ENCODE results near the gene NRBF2. TPM values are rescaled to one million over a fixed set of nuclear protein-coding genes. Genes with fewer than 3 reads are reported as not detected.
A peak's percentile ranks its signal among the peaks of the same experiment; 100 is the strongest.

NRBF2 gene
- total RNA-seq, 4 donors from 2014 or later, result 12.2 to 16.6 (median 14.7) TPM

DNA sequence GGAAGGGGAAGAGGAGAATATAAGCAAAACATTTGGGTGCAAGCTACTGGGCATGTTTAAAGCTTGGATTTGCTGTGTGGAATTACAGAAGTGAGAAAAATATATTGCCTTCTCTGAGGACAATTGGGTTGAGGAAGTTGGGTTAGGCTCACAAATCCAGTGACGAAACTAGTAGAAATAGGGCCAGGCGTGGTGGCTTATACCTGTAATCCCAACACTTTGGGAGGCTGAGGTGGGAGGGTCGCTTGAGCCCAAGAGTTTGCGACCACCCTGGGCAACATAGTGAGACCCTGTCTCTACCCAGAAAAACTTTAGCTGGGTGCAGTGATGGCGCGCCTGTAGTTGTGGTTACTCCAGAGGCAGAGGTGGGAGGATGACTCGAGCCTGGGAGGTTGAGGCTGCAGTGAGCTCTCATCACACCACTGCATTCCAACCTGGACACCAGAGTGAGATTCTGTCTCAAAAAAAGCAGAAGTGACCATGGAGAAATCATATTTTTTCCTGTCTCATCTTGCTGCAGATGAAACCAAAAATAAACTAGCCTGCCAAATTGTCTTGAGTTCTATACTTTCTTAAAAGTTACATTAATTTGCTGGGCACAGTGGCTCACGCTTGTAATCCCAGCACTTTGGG lies 22.4 kb downstream of the NRBF2 start:
- intact Hi-C loops (cut with DNase I), result loop anchor here (10.0 kb wide), 1 partner anchor 561 kb away; no protein-coding TSS in a partner anchor
- H3K4me3 ChIP-seq, result no peak overlapping the region
- no peak overlapping the region for H3K27ac ChIP-seq
- WGBS, 2 donors, result 84 to 92% methylated on average over 8 of the region's 8 CpGs
- no peak for TF ChIP-seq POLR2A (IDR thresholded peaks at IDR 0.05)
- TF ChIP-seq, protein P1, sequence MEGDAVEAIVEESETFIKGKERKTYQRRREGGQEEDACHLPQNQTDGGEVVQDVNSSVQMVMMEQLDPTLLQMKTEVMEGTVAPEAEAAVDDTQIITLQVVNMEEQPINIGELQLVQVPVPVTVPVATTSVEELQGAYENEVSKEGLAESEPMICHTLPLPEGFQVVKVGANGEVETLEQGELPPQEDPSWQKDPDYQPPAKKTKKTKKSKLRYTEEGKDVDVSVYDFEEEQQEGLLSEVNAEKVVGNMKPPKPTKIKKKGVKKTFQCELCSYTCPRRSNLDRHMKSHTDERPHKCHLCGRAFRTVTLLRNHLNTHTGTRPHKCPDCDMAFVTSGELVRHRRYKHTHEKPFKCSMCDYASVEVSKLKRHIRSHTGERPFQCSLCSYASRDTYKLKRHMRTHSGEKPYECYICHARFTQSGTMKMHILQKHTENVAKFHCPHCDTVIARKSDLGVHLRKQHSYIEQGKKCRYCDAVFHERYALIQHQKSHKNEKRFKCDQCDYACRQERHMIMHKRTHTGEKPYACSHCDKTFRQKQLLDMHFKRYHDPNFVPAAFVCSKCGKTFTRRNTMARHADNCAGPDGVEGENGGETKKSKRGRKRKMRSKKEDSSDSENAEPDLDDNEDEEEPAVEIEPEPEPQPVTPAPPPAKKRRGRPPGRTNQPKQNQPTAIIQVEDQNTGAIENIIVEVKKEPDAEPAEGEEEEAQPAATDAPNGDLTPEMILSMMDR (IDR thresholded peaks at IDR 0.05), result no peak
- no peak for DNase-seq
- H3K9me3 ChIP-seq, result no peaks in the 10 kb centered on the region
- H3K4me1 ChIP-seq, result peaks cover 0 to 4% (median 0%) of the 10 kb centered on the region in 3 donors
- no peaks in the 10 kb centered on the region for H3K27me3 ChIP-seq
- H3K36me3 ChIP-seq, result peaks cover 0 to 51% (median 5%) of the 10 kb centered on the region in 3 donors

DNA sequence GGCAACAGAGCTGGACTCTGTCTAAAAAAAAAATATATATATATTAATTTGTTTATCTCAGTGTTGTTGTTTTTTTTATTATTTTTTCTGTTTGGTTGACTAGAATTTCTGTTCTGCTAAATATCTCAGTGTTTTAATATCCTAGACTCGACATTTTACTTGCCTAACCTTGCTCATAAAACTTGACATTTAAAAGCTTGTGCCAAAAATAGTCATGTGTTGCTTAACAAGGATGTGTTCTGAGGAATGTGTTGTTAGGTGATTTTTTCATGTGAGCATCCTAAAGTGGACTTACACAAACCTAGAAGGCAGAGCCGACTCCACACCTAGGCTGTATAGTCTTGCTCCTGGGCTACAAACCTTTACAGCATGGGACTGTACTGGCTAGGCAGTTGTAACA lies 23.1 kb downstream of the NRBF2 start:
- Histone ChIP-seq H3K4me3 (no peak overlapping the region), H3K27me3 (no peaks in the 10 kb centered on the region), H3K9me3 (no peaks in the 10 kb centered on the region), H3K36me3 (peaks cover 0 to 43% (median 5%) of the 10 kb centered on the region in 3 donors), H3K4me1 (peaks cover 0 to 4% (median 0%) of the 10 kb centered on the region in 3 donors), H3K27ac (no peak overlapping the region)
- no peak for DNase-seq
- WGBS, 2 donors, result 75 to 77% methylated on average over 2 of the region's 2 CpGs
- TF ChIP-seq POLR2A (IDR thresholded peaks at IDR 0.05), result no peak
- TF ChIP-seq, protein P1 (IDR thresholded peaks at IDR 0.05), result no peak
- intact Hi-C loops (cut with DNase I), result loop anchor here (10.0 kb wide), 1 partner anchor 561 kb away; no protein-coding TSS in a partner anchor

DNA sequence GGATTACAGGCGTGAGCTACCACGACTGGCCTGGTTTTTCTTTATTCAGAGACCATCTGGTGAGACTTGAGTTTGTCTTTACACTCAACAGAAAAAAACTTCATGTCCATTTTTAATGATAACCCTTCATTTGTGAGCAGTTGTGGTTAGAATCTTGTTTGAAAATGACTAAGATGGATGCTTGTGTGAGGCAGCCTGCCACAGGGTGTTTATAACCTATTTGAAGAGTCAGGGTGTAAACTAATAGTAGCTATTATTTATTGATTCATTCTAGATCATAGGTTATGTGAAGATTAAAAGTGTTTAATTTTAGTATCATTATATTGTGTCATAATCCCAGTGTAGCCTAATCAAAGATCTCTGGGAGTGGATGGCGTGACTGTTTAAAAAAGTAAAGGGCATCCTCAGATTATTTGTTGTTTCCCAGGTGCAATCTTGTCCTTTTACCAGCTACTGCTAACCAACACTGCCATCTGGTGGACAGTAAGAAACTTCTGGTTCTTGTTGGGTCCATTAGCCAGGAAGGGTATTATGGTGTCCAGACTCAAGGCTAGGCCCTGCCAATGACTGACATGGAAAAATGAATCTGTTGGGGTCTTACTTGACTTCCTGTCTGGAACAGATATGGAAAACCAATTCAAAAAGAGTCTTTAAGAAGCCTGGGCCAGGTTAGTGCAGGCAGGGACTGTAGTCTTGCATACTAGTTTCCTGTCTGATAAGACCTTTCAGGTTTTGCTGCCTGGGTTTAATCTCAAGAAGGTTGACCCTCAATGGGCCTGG lies 24.9 kb downstream of the NRBF2 start:
- Histone ChIP-seq H3K27ac (no peak overlapping the region), H3K4me1 (peaks cover 0 to 4% (median 0%) of the 10 kb centered on the region in 3 donors), H3K27me3 (no peaks in the 10 kb centered on the region), H3K9me3 (no peaks in the 10 kb centered on the region), H3K36me3 (peaks cover 0 to 27% (median 0%) of the 10 kb centered on the region in 3 donors), H3K4me3 (no peak overlapping the region)
- intact Hi-C loops (cut with DNase I), result loop anchor here (10.0 kb wide), 1 partner anchor 563 kb away; no protein-coding TSS in a partner anchor
- no peak for DNase-seq
- WGBS, 2 donors, result 54 to 56% methylated on average over 3 of the region's 3 CpGs
- TF ChIP-seq, protein P1 (IDR thresholded peaks at IDR 0.05), result peak; percentile 71 to 79 (median 74)
- TF ChIP-seq POLR2A (IDR thresholded peaks at IDR 0.05), result no peak

DNA sequence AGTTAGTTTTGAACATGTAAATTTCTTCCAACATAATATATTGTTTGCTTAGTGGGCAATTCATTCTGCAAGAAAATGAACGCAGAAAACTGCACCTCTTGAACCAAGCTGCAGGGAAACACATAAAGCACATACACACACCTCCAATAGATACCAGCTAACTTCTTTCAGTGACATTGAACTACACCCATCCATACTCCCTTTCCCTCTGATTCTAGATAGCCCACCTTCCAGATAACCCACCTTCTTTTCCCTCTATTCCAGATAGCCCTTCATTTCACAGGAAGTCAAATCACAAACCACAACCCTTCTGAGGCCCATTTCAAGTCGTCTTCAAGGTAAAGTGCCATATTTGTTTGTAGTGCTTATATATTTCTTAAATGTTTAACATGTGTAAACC lies 28.5 kb downstream of the NRBF2 start:
- 51 to 54% methylated on average over 2 of the region's 2 CpGs for WGBS, 2 donors
- TF ChIP-seq, protein P1 (IDR thresholded peaks at IDR 0.05), result no peak
- no peak for TF ChIP-seq POLR2A (IDR thresholded peaks at IDR 0.05)
- Histone ChIP-seq H3K4me1 (peaks cover 0 to 11% (median 5%) of the 10 kb centered on the region in 3 donors), H3K36me3 (peaks cover 0 to 29% (median 0%) of the 10 kb centered on the region in 3 donors), H3K27ac (no peak overlapping the region), H3K9me3 (no peaks in the 10 kb centered on the region), H3K27me3 (no peaks in the 10 kb centered on the region), H3K4me3 (no peak overlapping the region)
- DNase-seq, result no peak
- intact Hi-C loops (cut with DNase I), result no loop called here

DNA sequence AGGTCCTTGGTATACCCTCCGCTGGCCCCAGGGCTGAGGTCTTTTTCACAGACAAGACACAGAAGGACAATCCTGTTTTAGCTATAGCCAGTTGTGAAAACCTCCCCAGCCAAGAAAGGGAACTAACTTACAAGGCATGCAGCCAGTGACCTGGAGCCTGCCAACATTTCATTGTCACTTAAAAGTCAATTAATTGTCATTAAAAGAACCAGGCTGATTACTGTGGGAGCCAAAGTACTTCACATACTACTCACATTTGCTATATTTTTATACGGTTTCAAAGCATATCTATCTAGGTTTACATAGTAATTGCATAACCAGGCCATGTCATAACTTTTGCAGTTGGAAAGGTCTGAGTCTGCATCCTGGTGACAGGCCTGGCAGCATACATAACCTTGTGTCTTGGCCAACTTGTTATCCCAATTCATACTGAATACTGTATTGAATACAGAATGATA lies 31.1 kb downstream of the NRBF2 start:
- no peak overlapping the region for H3K4me3 ChIP-seq
- 45 to 60% methylated on average over 2 of the region's 2 CpGs for WGBS, 2 donors

More for the DNA sequence above, 31.1 kb downstream of the NRBF2 start:
- Histone ChIP-seq H3K36me3 (peaks cover 0 to 46% (median 0%) of the 10 kb centered on the region in 3 donors), H3K9me3 (no peaks in the 10 kb centered on the region), H3K27me3 (no peaks in the 10 kb centered on the region), H3K4me1 (peaks cover 0 to 11% (median 5%) of the 10 kb centered on the region in 3 donors), H3K27ac (peak overlapping the region in 2 of 4 donors; percentile 7 to 33)
- no peak for DNase-seq
- intact Hi-C loops (cut with DNase I), result no loop called here
- TF ChIP-seq, protein P1 (IDR thresholded peaks at IDR 0.05), result no peak
- no peak for TF ChIP-seq POLR2A (IDR thresholded peaks at IDR 0.05)
